ENCODE results near the gene RCBTB2.

Gene RCBTB2

GRCh38 chr13:48448959-48449614 lies 83.8 kb downstream of the RCBTB2 start:
- DNase-seq (ENCODE audit: low read depth), result no peak

- no peak for DNase-seq (ENCODE audit: low read depth)
Measured at GRCh38 chr13:48448285-48448958, 84.5 kb downstream of the RCBTB2 start.

- no peak for DNase-seq (ENCODE audit: low read depth)
Measured at GRCh38 chr13:48446464-48446863, 86.4 kb downstream of the RCBTB2 start.

GRCh38 chr13:48443442-48444208 lies 89.3 kb downstream of the RCBTB2 start:
- no peak for DNase-seq (ENCODE audit: low read depth)

All from activated T-cell treated with anti-CD3 and anti-CD28 coated beads for 48 hours (primary cell).